GM18907 (cell line): Measurements from ENCODE around the gene APOC3.

Experiments used
- ATAC-seq: cut with Tn5 transposase; IDR thresholded peaks from one replicate; pipeline ENCODE4 v1.9.1; 2021; ENCODE audit warnings: mild to moderate bottlenecking, moderate library complexity; ENCODE audit not compliant: unreplicated experiment

Gene APOC3

DNA sequence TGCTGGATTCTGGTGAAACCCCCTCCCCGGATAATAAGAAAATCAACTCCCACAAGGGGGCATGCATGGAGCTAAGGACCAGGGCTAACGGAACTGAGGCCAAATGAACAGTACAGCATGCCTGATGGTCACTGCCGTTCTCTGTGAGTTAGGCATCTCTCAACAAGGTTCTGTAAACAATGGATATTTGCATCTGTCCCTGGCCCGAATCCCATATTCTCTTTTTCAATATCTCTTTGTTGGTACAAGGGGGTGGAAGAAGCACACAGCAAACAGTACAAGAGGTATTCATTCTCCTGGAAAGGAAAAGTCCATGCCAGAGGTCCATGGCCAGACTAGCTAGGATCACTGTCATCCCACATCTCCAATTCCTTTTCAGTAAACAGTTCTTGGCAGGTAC is 39.9 kb downstream of the APOC3 start:
- no peak for ATAC-seq

GRCh38 chr11:116870054-116870453 is 40.3 kb downstream of the APOC3 start:
- ATAC-seq, result no peak

- ATAC-seq, result no peak
Observed at GRCh38 chr11:116871248-116871647, 41.5 kb downstream of the APOC3 start.

DNA sequence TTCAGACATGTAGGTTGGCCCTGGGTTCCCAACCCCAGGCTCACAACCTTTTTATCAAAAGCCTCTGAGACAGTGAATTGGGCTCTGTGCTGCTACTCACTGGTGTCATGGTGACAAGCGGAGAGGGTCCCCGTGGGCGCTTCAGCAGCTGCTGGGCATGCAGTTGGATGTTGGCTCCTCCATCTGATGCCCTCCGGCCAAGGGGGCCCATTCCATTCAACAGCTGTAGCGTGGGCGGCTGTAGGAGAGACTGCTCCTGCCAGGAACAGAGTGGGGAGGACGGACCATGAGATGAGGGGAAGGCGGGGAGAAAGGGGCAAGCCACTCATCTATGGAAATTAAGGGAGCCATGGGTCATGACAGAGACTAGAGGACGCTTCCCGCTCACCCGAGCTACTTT is 43.7 kb downstream of the APOC3 start:
- ATAC-seq, result no peak

- ATAC-seq, result no peak
Observed at GRCh38 chr11:116874251-116874650, 44.5 kb downstream of the APOC3 start.

GRCh38 chr11:116875194-116875593 is 45.5 kb downstream of the APOC3 start:
- ATAC-seq, result no peak

DNA sequence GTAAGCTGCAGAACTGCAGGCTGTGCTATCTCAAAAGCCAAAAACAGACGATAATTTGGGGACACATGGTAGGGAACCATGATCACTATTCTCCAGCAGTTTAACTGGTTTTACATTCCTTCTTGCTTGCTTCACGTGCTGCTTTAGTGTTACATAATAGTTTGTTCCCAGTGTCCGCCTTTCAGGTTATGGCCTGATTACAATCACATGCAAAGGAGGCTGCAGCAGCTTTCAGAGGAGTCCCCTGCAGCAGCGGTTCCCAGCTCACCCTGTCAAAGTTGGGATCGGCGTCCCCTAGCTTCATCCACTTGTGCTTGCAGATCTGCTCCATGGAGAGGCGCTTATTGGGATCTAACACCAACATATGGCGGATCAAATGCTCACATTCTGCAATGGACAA is 46.9 kb downstream of the APOC3 start:
- no peak for ATAC-seq

DNA sequence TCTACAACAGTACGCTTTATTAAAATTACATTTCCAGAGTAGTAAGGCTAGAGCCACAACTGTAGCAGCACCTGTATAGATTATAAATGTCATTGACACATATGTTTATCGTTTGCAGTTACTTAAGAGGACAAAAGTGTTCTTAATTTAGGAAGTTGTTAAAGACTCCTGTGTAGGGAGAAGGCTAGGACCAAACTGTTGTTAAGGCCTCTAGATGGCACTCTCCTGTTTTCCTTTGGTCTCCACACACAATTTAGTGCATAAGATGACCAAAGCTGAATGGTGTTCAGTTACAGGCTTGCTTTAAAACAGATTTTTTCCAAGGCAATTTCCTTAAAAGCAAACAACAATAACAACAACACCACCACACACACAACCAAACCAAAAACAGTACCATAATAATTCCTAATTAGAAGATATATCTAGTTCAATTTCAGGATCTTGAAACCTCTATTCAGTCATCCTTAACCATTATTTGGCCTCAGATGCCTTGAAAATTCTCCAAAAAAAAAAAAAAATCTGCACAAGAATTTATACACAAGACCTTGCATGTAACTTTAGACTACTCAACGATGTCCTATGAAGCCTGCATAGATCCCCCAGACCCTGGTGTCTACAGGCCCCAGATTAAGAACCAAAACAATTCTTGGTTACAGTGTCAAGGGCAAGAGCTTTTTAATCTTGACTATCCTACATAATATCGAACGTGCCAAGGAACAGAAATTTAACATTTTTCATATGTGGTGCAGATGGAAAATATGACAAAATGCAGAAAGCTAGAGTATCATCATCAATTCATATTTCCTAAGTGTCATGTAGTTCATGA is 50.3 kb downstream of the APOC3 start:
- no peak for ATAC-seq

DNA sequence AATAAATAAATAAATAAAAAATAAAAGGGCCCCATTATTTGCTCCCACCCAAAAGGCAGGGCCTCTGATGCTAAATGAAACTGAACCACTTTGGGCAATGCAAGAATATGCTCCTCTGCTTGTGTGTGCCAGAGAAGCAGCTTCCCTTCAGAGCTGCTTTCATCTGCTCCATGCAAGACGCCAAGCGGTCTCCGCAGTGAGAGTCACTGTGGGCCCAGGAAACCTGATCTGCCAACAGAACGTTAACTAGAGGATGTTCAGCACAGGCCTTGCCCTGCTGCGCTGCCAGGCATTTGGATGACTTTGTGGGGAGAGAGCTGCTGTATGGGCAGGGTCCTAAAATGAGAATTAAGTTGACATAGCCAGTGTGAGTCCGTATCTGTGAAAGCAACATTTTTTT is 51.4 kb downstream of the APOC3 start:
- ATAC-seq, result no peak

GRCh38 chr11:116882386-116882785 is 52.7 kb downstream of the APOC3 start:
- no peak for ATAC-seq
